Gastrocnemius medialis (tissue), 4 donors: ENCODE measurements around the gene DGKZ.

Source experiments
- CTCF ChIP-seq, 5 experiments: fragments of 450-650 bp in 3 of 5; fragments of 200-600 bp in 2 of 5; sonication (generic) in 2 of 5; IDR thresholded peaks in 4 of 5; conservative IDR thresholded peaks in 1 of 5; 1 replicate in 4 of 5; 2 replicates in 1 of 5; pipeline ENCODE4 v1.5.1; 2016 to 2019; ENCODE audit warnings: antibody characterized with exemption in 5 of 5, mild to moderate bottlenecking in 3 of 5, moderate library complexity in 3 of 5
- POLR2A ChIP-seq, 2 donors: fragments of 450-650 bp; IDR thresholded peaks; one replicate each; pipeline ENCODE4 v1.6.1; 2017; ENCODE audit warnings: antibody characterized with exemption in 2 of 2, mild to moderate bottlenecking in 2 of 2, moderate library complexity in 2 of 2

GRCh38 chr11:46378811-46379481 lies 31.7 kb downstream of the DGKZ start:
- no peak for TF ChIP-seq CTCF (IDR thresholded peaks at IDR 0.05 in 4 of 5, conservative IDR thresholded peaks at IDR 0.05 in 1 of 5)
- TF ChIP-seq POLR2A (IDR thresholded peaks at IDR 0.05) = no peak
